ENCODE measurements around the gene RMC1.

- TF ChIP-seq CTCF (conservative IDR thresholded peaks at IDR 0.05 in 1 of 2, IDR thresholded peaks at IDR 0.05 in 1 of 2; ENCODE audit: extremely low read depth in 1 of 2, insufficient read depth in 1 of 2, low read depth in 1 of 2, low read length in 2 of 2) (no peak), EZH2 (IDR thresholded peaks at IDR 0.05; ENCODE audit: borderline replicate concordance, low read length) (no peak)
Measured at GRCh38 chr18:23539911-23540525, 36.7 kb downstream of the RMC1 start.
